ENCODE data around the gene MVD.
"Not testable (repeated sequence)": the region's sequence is repeated elsewhere in the genome, so short reads cannot be mapped to it uniquely, and the experiment has no call there.

The MVD gene

GRCh38 chr16:88681709-88682451, 19.0 kb upstream of the MVD start:
- peak; percentile 7 for DNase-seq (ENCODE audit: low spot score)

GRCh38 chr16:88681084-88681680, 18.3 kb upstream of the MVD start:
- DNase-seq (ENCODE audit: low spot score): peak; percentile 48

GRCh38 chr16:88680554-88681083, 17.7 kb upstream of the MVD start:
- DNase-seq (ENCODE audit: low spot score): no peak

GRCh38 chr16:88678224-88678979, 15.5 kb upstream of the MVD start:
- no peak for DNase-seq (ENCODE audit: low spot score)

- no peak for DNase-seq (ENCODE audit: low spot score)
Measured at GRCh38 chr16:88677721-88678120, 14.8 kb upstream of the MVD start.

- DNase-seq (ENCODE audit: low spot score): no peak
Measured at GRCh38 chr16:88676502-88677242, 13.8 kb upstream of the MVD start.

GRCh38 chr16:88673716-88674379, 11.0 kb upstream of the MVD start:
- no peak for DNase-seq (ENCODE audit: low spot score)

- no peak for DNase-seq (ENCODE audit: low spot score)
Measured at GRCh38 chr16:88672776-88673175, 9.9 kb upstream of the MVD start.

GRCh38 chr16:88671806-88672205, 8.9 kb upstream of the MVD start:
- no peak for DNase-seq (ENCODE audit: low spot score)

GRCh38 chr16:88669980-88670379, 7.1 kb upstream of the MVD start:
- no peak for DNase-seq (ENCODE audit: low spot score)

- not testable (repeated sequence) for DNase-seq (ENCODE audit: low spot score)
Measured at GRCh38 chr16:88669493-88669892, 6.6 kb upstream of the MVD start.

- no peak for DNase-seq (ENCODE audit: low spot score)
Measured at GRCh38 chr16:88667461-88667860, 4.6 kb upstream of the MVD start.

- no peak for DNase-seq (ENCODE audit: low spot score)
Measured at GRCh38 chr16:88665570-88665969, 2.7 kb upstream of the MVD start.

- DNase-seq (ENCODE audit: low spot score): peak; percentile 57
Measured at GRCh38 chr16:88665148-88665547, 2.3 kb upstream of the MVD start.

- DNase-seq (ENCODE audit: low spot score): no peak
Measured at GRCh38 chr16:88662222-88662842, 559 bp downstream of the MVD start.

- no peak for DNase-seq (ENCODE audit: low spot score)
Measured at GRCh38 chr16:88661468-88661867, 1.4 kb downstream of the MVD start.

GRCh38 chr16:88659160-88659559, 3.7 kb downstream of the MVD start:
- DNase-seq (ENCODE audit: low spot score): no peak

- DNase-seq (ENCODE audit: low spot score): no peak
Measured at GRCh38 chr16:88658714-88659113, 4.2 kb downstream of the MVD start.

GRCh38 chr16:88657371-88657770, 5.5 kb downstream of the MVD start:
- DNase-seq (ENCODE audit: low spot score): no peak

- DNase-seq (ENCODE audit: low spot score): no peak
Measured at GRCh38 chr16:88656291-88656980, 6.5 kb downstream of the MVD start.
